GM13976 (cell line): ENCODE results near the gene ADCK1.

Experiments
- DNase-seq: peaks from one replicate; pipeline ENCODE4 v3.0.0; 2012; ENCODE audit warnings: low spot score
- in situ Hi-C: fragments of 300-500 bp; cut with MboI; formaldehyde crosslinking; loops from one replicate; pipeline ENCODE4 v1.12.0; 2022; ENCODE audit warnings: low sequenced_read_pairs, mixed read lengths, inconsistent platforms; ENCODE audit not compliant: unreplicated experiment
- TF ChIP-seq, protein P1 (sequence below): IDR thresholded peaks from 2 replicates; pipeline ENCODE4 v1.5.1; 2012; ENCODE audit warnings: borderline replicate concordance, mild to moderate bottlenecking; ENCODE audit not compliant: insufficient read depth; ENCODE audit errors: extremely low read depth, missing control alignments, control extremely low read depth

Gene ADCK1

GRCh38 chr14:77861201-77861600 is 61.3 kb downstream of the ADCK1 start:
- DNase-seq = no peak
- in situ Hi-C loops = loop anchor here (25.0 kb wide), 1 partner anchor 701 kb away; no protein-coding TSS in a partner anchor
- TF ChIP-seq, protein P1, sequence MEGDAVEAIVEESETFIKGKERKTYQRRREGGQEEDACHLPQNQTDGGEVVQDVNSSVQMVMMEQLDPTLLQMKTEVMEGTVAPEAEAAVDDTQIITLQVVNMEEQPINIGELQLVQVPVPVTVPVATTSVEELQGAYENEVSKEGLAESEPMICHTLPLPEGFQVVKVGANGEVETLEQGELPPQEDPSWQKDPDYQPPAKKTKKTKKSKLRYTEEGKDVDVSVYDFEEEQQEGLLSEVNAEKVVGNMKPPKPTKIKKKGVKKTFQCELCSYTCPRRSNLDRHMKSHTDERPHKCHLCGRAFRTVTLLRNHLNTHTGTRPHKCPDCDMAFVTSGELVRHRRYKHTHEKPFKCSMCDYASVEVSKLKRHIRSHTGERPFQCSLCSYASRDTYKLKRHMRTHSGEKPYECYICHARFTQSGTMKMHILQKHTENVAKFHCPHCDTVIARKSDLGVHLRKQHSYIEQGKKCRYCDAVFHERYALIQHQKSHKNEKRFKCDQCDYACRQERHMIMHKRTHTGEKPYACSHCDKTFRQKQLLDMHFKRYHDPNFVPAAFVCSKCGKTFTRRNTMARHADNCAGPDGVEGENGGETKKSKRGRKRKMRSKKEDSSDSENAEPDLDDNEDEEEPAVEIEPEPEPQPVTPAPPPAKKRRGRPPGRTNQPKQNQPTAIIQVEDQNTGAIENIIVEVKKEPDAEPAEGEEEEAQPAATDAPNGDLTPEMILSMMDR = no peak

DNA sequence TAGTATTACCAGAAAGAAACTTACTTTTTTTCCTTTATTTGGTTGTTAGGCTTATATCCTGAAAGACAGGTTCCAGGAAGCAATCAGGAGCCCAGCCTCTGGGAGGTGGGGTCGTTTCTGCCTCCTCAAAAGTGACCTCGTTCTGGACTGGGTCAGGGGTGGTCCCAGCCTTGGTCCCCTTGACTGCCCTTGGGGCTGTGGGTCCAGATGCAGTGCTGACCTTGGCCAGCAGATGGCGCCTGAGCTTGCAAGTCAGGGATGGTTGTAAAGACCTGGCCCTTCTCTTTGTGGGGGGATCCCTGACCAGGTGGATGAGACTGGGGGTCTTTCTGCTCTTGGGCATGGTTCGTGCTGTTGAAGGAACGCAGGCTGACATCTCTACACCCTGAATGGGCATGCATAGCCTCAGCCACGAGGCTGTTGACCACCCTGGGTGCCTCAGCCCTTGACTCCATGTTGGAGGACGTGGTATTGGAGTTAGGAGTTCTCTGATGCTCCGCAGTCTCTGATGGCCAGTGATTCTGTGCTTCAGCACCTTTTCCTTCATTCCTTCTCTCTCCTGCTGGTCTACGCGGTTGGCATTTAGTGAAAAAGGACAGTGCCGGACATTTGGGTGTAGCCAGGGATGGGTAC is 62.4 kb downstream of the ADCK1 start:
- in situ Hi-C loops = loop anchor here (25.0 kb wide), 1 partner anchor 700 kb away; no protein-coding TSS in a partner anchor
- DNase-seq = peak; percentile 87
- TF ChIP-seq, protein P1 = peak; percentile 98

GRCh38 chr14:77864085-77864484 is 64.2 kb downstream of the ADCK1 start:
- TF ChIP-seq, protein P1 = no peak
- DNase-seq = no peak
- in situ Hi-C loops = loop anchor here (25.0 kb wide), 1 partner anchor 698 kb away; no protein-coding TSS in a partner anchor

DNA sequence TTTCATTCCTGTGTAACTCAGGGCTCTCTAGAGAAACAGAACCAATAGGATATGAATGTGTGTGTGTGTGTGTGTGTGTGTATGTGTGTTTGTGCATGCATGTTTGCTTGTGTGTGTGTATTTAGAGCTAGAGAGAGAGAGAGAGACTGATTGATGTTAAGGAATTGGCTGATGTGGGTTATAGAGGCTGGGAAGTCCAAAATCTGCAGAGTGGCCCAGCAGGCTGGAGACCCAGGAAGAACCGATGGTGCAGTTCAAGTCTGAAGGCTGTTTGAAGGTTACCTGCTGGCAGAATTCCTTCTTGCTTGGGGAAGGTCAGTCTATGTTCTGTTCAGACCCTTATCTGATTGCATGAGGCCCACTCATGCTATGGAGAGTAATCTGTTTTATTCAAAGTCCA is 64.7 kb downstream of the ADCK1 start:
- in situ Hi-C loops = loop anchor here (25.0 kb wide), 1 partner anchor 698 kb away; no protein-coding TSS in a partner anchor
- no peak for DNase-seq
- TF ChIP-seq, protein P1 = no peak

DNA sequence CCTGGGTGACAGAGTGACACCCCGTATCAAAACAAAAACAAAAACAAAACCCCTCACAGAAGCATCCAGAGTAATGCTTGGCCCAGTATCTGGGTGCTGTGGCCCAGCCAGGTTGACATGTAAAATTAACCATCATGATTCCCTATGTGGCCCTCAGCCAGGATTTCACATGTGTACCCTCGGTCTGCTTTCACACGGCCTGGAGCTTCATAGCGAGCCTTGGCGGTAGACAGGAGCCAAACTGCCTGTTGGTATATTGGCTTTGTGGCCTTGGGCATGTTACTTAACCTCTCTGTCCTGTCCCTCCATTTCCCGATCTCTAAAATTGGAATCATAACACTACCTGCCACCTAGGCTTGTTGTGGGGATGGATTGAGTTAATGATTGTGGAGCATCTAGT is 65.5 kb downstream of the ADCK1 start:
- in situ Hi-C loops = loop anchor here (25.0 kb wide), 1 partner anchor 697 kb away; no protein-coding TSS in a partner anchor
- TF ChIP-seq, protein P1 = no peak
- no peak for DNase-seq

DNA sequence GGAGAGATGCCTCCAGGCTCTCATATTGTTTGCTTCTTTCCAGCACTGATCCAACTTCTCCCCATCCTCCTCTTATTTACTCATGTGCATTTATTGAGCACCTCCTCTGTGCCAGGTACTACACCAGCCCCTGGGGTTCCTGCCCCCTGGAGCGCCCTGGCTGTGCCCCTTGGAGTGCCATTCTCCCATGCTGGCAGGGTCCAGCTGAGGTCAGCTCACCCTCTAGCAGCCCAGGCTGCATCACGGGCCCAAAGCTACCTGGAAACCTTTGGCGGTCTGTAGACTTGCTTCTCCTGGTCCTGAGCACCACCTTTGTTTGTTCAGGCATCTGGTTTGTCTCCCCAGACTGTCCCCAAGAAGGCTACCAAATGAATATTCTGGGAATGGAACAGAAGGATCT is 67.0 kb downstream of the ADCK1 start:
- TF ChIP-seq, protein P1 = no peak
- in situ Hi-C loops = loop anchor here (25.0 kb wide), 1 partner anchor 695 kb away; no protein-coding TSS in a partner anchor
- DNase-seq = no peak
